Sigmoid colon (tissue), 7 donors: ENCODE data around the gene C12orf60. TPM values are rescaled to one million over a fixed set of nuclear protein-coding genes. Genes with fewer than 3 reads are reported as not detected.

Source experiments
- DNase-seq: peaks from one replicate; pipeline ENCODE4 v3.0.0-alpha.2; 2019
- H3K27ac ChIP-seq, 4 donors: fragments of 200-600 bp; sonication (generic); one replicate each; pipeline ENCODE4 v1.5.1; 2016 to 2019; ENCODE audit warnings: mild to moderate bottlenecking in 1 of 4
- H3K27me3 ChIP-seq, 3 donors: fragments of 200-600 bp; sonication (generic); one replicate each; pipeline ENCODE4 v1.5.1; 2019; ENCODE audit warnings: mild to moderate bottlenecking in 1 of 3
- H3K36me3 ChIP-seq, 4 donors: fragments of 200-600 bp; sonication (generic); one replicate each; pipeline ENCODE4 v1.5.1; 2016 to 2019
- H3K4me1 ChIP-seq, 4 donors: fragments of 200-600 bp; sonication (generic); one replicate each; pipeline ENCODE4 v1.5.1; 2017 to 2019
- H3K4me3 ChIP-seq, 4 donors: fragments of 200-600 bp; sonication (generic); one replicate each; pipeline ENCODE4 v1.5.1; 2017 to 2019; ENCODE audit warnings: mild to moderate bottlenecking in 2 of 4, moderate library complexity in 1 of 4
- H3K9me3 ChIP-seq, 4 donors: fragments of 200-600 bp in 3 of 4; sonication (generic) in 3 of 4; one replicate each; pipeline versions ENCODE4 v1.5.1 to v1.6.1; 2013 to 2019
- EP300 ChIP-seq, 4 donors: sonication (generic); formaldehyde crosslinking; IDR thresholded peaks; one replicate each; pipeline ENCODE4 v1.6.1; 2017; ENCODE audit warnings: antibody characterized with exemption in 4 of 4
- POLR2A ChIP-seq, 2 donors: fragments of 450-650 bp; IDR thresholded peaks; one replicate each; pipeline ENCODE4 v1.6.1; 2016; ENCODE audit warnings: antibody characterized with exemption in 2 of 2, mild to moderate bottlenecking in 2 of 2, moderate library complexity in 2 of 2
- POLR2AphosphoS5 ChIP-seq, 4 donors: sonication (generic); formaldehyde crosslinking; IDR thresholded peaks; one replicate each; pipeline ENCODE4 v1.6.1; 2017; ENCODE audit warnings: antibody characterized with exemption in 4 of 4
- WGBS, 2 donors: extraction: QIAGEN DNeasy Blood & Tissue Kit; methylation state at CpG; one replicate each; pipeline ENCODE4 v1.1.7; 2013; 5-methylcytosine and 5-hydroxymethylcytosine counted together
- intact Hi-C: fragments of 100-400 bp; cut with DNase I; formaldehyde crosslinking; loops from one replicate; pipeline ENCODE4 v1.15.1; 2023
- polyA plus RNA-seq, 3 donors: library from polyadenylated mRNA; stranded (reverse); fragments of 200-250 nt; gene quantifications; one replicate each; pipeline ENCODE4 v1.2.3, GENCODE V29; 2013
- total RNA-seq, 4 donors: library from RNA; depleted of rRNA; stranded (reverse); fragments of >200 nt; gene quantifications; one replicate each; pipeline ENCODE4 v1.1.0, GENCODE V29; 2016
- TF ChIP-seq, protein P1 (sequence below), 4 experiments: fragments of 450-650 bp in 3 of 4; fragments of 200-600 bp in 1 of 4; IDR thresholded peaks; one replicate each; pipeline ENCODE4 v1.5.1; 2016 to 2019; ENCODE audit warnings: antibody characterized with exemption in 4 of 4, mild to moderate bottlenecking in 3 of 4, moderate library complexity in 2 of 4
- donor health status: healthy with polysubstance abuse.
- donor health status: Bipolar disorder and iron deficiency.
- donor health status: healthy.

The C12orf60 gene
- total and polyA plus RNA-seq, 7 donors: 0.60 to 2.0 (median 0.90) TPM; not detected in 1

DNA sequence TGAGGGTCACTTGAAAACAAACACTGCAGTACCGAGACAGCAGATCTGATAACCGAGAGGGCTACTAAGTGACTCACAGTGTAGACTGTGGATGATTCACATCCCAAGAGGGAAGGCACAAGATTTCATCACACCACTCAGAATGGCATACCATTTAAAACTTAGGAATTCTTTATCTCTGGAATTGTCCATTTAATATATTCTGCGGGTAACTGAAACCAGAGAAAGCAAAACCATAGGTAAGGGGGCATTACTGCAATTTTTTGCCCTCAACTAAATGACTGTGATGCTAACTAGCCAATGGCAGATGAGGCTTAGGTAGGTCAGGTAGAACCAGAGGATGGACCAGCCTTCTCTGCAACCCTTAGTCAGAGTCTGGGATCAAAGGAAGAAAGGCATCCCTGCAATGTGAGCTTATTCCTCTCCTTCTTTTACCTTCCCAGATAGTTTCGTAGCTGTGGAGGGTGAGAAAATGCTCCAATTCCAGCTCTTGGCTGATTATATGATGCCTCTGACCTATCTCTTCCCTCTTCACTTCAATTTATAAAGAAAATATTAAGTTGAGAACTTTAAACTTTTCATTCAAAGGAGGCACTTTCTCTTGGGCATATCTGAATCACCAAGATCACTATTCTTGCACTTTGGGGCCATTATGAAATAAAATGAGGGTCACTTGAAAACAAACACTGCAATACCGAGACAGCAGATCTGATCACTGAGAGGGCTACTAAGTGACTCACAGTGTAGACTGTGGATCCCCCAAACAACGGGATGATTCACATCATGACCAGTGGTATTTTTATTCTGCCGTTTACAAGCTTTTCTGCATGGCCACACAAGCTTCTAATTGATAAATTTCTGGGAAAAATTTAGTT is 33.1 kb downstream of the C12orf60 start:
- WGBS, 2 donors: 82 to 85% methylated on average over 7 of the region's 7 CpGs
- TF ChIP-seq POLR2AphosphoS5 (IDR thresholded peaks at IDR 0.05): no peak
- TF ChIP-seq POLR2A (IDR thresholded peaks at IDR 0.05): no peak
- TF ChIP-seq EP300 (IDR thresholded peaks at IDR 0.05): no peak
- TF ChIP-seq, protein P1, sequence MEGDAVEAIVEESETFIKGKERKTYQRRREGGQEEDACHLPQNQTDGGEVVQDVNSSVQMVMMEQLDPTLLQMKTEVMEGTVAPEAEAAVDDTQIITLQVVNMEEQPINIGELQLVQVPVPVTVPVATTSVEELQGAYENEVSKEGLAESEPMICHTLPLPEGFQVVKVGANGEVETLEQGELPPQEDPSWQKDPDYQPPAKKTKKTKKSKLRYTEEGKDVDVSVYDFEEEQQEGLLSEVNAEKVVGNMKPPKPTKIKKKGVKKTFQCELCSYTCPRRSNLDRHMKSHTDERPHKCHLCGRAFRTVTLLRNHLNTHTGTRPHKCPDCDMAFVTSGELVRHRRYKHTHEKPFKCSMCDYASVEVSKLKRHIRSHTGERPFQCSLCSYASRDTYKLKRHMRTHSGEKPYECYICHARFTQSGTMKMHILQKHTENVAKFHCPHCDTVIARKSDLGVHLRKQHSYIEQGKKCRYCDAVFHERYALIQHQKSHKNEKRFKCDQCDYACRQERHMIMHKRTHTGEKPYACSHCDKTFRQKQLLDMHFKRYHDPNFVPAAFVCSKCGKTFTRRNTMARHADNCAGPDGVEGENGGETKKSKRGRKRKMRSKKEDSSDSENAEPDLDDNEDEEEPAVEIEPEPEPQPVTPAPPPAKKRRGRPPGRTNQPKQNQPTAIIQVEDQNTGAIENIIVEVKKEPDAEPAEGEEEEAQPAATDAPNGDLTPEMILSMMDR (IDR thresholded peaks at IDR 0.05): no peak
- H3K9me3 ChIP-seq: no peaks in the 10 kb centered on the region
- no peaks in the 10 kb centered on the region for H3K27me3 ChIP-seq
- no peak for DNase-seq
- no peak overlapping the region for H3K4me3 ChIP-seq
- peaks cover 0 to 13% (median 6%) of the 10 kb centered on the region in 4 donors for H3K4me1 ChIP-seq
- no peaks in the 10 kb centered on the region for H3K36me3 ChIP-seq
- H3K27ac ChIP-seq: no peak overlapping the region
- intact Hi-C loops: no loop called here

DNA sequence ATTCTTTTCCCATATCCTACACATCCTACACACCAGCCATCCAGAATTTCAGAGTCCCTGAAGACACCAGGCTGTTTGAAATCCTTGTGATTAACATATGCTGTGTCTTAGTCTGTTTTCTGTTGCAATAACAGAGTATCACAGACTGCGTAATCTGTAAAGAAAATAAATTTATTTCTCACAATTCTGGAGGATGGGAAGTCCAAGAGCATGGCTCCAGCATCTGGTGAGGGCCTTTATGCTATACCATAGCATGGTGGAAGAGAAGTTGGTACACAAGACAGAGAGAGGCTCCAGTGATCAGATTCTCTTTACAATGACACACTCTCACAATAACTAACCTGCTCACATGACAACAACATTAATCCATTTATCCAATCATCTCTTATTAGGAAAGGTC is 35.8 kb downstream of the C12orf60 start:
- H3K36me3 ChIP-seq: no peaks in the 10 kb centered on the region
- H3K9me3 ChIP-seq: no peaks in the 10 kb centered on the region
- H3K27ac ChIP-seq: no peak overlapping the region
- 96 to 97% methylated on average over 1 of the region's 1 CpG for WGBS, 2 donors
- no peak overlapping the region for H3K4me3 ChIP-seq
- TF ChIP-seq, protein P1 (IDR thresholded peaks at IDR 0.05): no peak
- TF ChIP-seq EP300 (IDR thresholded peaks at IDR 0.05): no peak
- no peak for TF ChIP-seq POLR2A (IDR thresholded peaks at IDR 0.05)
- no peak for TF ChIP-seq POLR2AphosphoS5 (IDR thresholded peaks at IDR 0.05)
- intact Hi-C loops: no loop called here
- DNase-seq: no peak
- no peaks in the 10 kb centered on the region for H3K27me3 ChIP-seq
- H3K4me1 ChIP-seq: peaks cover 0 to 29% (median 14%) of the 10 kb centered on the region in 4 donors

DNA sequence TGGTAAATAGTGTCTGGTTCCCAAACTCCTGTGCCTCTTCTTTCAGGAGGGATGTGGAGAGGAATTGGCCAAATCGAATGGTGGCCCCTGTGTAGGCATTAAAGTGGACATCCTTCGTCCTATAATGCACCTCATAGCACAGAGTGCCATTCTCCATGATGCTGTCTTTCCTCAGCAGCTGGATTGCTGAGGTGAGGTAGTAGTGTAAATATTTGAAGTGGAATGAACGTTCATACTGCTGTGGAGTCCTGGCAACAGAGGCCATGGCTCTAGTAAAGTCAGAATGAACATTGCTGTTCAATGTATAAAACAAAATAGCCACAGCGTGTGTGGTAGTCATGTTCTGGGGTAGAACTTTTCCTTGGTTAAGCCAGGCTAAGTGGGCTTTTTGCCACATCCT is 37.1 kb downstream of the C12orf60 start:
- Histone ChIP-seq H3K27me3 (no peaks in the 10 kb centered on the region), H3K27ac (peak overlapping the region in 1 of 4 donors; percentile 65), H3K36me3 (no peaks in the 10 kb centered on the region), H3K4me1 (peaks cover 0 to 29% (median 16%) of the 10 kb centered on the region in 4 donors), H3K4me3 (no peak overlapping the region), H3K9me3 (no peaks in the 10 kb centered on the region)
- 32 to 74% methylated on average over 4 of the region's 4 CpGs for WGBS, 2 donors
- intact Hi-C loops: loop anchor here (10.0 kb wide), 3 partner anchors 304 to 744 kb away; no protein-coding TSS in a partner anchor
- DNase-seq: no peak
- TF ChIP-seq POLR2AphosphoS5 (IDR thresholded peaks at IDR 0.05) (no peak), EP300 (IDR thresholded peaks at IDR 0.05) (no peak), POLR2A (IDR thresholded peaks at IDR 0.05) (no peak)
- TF ChIP-seq, protein P1 (IDR thresholded peaks at IDR 0.05): no peak

DNA sequence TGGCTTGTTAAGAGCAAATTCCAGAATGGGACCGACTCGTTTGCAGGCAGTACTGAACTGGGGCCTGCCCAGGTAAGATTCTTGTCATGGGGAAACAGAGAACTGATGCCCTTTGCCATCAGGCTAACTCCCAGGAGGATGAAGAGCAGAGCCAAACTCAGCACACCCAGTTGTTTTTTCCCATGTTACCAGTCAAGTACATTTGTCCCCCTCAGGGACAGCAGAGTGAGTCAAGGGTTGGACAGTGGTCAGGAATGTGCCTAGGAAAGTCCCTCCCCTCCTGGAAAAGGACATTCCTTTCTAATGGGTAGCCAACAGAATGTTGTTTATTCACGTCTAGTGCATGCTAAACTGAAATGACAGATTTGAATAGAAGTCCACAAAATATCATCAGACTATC is 38.3 kb downstream of the C12orf60 start:
- H3K4me3 ChIP-seq: no peak overlapping the region
- WGBS, 2 donors: 74 to 76% methylated on average over 3 of the region's 3 CpGs
- TF ChIP-seq POLR2A (IDR thresholded peaks at IDR 0.05): no peak
- TF ChIP-seq, protein P1 (IDR thresholded peaks at IDR 0.05): no peak
- peak; percentile 27 to 68 (median 64) for TF ChIP-seq POLR2AphosphoS5 (IDR thresholded peaks at IDR 0.05)
- TF ChIP-seq EP300 (IDR thresholded peaks at IDR 0.05): peak in 2 of 4 donors; percentile 36 to 53
- peak; percentile 83 for DNase-seq
- H3K36me3 ChIP-seq: no peaks in the 10 kb centered on the region
- H3K27me3 ChIP-seq: no peaks in the 10 kb centered on the region
- H3K9me3 ChIP-seq: no peaks in the 10 kb centered on the region
- peak overlapping the region; percentile 58 to 65 (median 60) for H3K27ac ChIP-seq
- intact Hi-C loops: loop anchor here (2.0 to 10.0 kb wide), 4 partner anchors 51 to 743 kb away; no protein-coding TSS in a partner anchor
- peaks cover 0 to 31% (median 28%) of the 10 kb centered on the region in 4 donors for H3K4me1 ChIP-seq
